NCI-H524 treated with DMSO at 0.1 percent for 48 hours (cell line): ENCODE results near the gene CLEC2L.

Experiments used
- DNase-seq: peaks from one replicate; lab custom pipeline; 2025; lab: John Stamatoyannopoulos, UW

The CLEC2L gene

DNA sequence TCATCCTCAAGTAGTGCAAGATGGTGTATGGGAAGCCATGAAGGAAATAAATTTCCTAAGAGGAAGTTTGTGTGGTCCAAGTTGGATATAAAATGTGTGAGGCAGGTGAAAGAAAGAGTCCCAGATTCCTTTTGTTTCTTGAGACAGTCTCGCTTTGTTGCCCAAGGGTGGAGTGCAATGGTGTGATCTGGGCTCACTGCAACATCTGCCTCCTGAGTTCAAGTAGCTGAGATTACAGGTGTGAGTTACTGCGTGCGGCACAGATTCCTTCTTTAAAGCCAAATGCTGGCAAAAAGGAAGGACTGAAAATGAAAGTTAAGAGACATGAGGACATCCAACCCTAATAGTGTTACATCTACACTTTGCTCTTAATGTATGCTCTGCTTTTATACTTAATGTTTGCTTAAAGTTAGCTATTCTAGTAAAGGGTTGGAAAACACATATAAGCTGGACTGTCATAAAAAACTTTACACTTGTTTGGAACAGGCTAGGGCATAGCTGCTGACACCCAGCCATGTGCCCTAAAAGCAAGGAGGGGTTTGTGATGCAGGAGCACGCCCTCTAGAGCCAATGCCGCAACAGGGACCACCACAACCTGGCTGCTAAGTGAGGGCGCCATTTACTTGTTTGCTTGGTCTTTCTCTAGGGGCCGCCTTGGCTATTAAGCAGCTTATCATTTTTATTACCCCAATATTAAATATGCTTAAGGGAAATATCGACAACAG, 34.5 kb downstream of the CLEC2L start:
- peak; percentile 14 for DNase-seq

DNA sequence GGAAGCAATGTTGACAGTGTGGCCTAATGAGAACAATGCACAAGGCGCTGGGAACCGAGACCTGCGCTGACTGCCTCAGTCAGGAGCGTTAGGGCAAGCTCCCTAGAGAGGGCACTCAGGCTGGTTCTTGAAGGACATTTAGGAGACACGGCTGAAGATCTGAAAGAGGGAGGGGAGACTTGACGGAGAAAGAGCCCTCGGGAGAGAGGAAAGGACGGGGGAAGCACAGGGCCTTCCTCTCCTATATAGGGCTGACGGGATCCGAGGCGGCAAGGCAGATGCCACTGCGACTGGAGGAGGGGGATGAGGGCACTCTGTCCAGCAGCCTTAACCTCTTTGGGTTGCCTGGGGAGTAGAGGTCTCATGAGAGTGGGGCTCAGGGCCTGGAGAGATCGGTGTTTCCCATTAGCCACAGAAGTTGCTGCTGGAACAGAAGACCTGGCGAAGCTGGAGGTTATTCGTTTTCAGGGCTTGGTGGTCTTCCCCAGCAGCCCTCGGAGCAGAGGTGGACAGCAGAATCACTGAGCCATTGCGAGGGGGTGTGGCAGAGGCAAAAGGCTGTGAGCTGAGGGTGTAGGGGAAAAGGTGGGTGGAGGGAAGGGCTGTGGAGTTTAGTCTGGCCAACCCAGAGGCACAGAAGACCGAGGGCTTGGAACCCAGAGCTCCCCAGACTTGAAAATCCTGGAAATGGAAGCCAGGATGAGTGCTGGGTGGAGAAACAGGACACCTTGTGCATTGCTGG, 36.0 kb downstream of the CLEC2L start:
- DNase-seq, result no peak

- no peak for DNase-seq
Measured at GRCh38 chr7:139560199-139560598, 36.7 kb downstream of the CLEC2L start.

GRCh38 chr7:139560678-139561077, 37.2 kb downstream of the CLEC2L start:
- peak; percentile 91 for DNase-seq

DNA sequence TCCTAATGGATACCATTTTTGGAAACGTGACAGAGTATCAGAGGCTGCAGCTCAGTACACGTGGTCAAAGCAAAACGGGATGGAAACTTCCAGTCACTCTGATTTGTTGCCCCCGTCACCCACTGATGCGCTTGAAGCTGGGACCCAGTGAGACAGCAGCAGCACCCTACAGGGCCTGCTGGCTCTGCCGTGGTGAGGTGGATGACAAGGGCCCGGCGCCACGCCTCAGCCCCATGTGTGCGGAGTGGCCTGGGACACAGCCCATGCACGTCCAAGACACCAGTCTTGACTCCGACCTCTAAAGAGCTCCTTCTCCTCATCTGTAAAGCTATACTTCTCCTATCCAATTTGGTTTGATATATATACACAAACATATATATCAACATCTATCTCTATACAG, 39.0 kb downstream of the CLEC2L start:
- DNase-seq, result no peak

DNA sequence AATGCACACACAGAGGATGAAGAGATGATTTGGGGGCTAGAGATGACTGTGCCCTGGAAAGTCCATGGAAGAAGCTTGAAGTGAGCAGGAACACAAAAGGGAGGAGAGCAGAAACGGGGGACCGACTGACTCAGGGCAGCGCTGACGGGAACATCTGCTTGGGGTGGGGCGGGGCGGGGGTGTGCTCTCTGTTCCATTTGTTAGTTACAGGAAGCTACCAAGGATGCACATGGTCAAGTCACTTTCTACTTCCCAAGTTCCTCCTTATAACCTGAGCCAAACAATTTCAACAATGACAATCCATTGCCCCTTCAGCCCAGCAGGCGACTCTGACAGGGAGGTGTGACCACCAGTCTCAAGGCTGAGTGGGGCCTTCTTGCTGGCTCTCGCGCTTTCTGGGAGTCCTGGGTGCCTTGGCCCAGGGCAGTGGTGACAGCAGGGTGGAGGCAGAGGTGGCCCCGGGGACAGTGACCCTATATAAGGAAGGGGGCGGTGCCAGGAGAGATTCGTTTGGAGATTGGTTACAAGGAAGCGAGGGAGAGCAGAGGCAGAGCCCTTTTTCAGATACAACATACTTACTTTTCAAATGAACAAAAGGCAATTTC, 39.6 kb downstream of the CLEC2L start:
- no peak for DNase-seq

GRCh38 chr7:139563856-139564255, 40.4 kb downstream of the CLEC2L start:
- DNase-seq, result no peak

DNA sequence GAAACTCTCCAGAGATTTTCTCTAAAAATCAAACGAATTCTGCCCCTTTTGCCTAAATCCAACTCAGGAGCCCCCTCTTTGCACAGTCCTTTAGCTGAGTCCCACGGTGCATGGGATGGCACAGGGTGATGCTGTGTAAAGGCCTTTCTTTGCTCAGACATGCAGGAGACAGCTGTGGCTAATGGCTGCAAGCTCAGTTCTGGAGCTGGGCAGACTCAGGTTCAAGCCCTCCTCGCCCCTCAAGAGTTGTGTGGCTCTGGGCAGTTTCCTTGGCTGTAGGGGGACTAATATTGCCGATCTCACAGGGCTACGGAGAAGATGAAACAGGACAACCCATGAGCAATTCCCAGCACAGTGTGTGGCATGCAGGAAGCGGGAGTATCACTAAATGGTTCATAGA, 42.6 kb downstream of the CLEC2L start:
- DNase-seq, result no peak

DNA sequence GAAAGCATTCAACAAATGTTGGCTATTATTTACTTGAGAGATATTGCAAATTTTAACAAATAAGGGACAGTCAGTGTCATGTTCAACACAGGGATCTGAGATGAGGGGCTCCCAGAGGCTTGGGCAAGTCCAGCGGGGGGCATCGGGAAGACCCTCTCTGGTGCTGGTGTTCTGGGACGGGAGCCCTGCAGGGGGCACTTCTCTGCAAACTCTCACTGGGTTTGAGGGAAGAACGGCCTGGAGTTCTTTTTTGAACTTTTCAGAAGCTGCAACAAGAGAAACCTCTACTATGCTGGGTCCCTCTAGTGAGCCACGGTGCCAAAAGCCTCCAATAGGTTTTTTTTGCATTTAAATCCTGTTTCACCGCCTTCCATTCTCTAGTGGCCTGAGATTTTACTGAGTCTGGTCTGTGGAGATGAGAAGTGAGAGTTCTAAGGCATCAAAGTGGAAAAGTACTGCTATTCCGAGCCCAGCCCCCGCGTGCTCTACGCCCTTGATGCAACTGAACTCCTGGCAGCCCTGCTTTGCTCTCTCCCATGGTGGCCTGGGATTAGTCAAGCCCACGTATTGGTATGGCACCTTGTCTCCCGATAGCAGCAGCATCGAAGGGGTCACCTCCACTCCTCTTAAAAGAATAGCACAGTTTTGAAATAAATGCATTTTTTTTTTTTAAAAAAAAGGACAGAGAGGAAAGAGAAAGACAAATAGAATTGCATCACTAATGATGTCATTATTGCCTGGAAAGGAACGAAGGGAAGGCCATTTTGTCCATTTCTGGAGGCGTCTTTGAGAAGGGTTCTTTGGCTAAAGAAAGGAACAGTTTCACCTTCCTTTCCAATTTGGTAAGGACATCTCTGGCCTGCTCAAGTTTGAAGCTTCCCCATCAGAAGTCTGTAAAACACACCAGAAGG, 43.5 kb downstream of the CLEC2L start:
- DNase-seq, result no peak

DNA sequence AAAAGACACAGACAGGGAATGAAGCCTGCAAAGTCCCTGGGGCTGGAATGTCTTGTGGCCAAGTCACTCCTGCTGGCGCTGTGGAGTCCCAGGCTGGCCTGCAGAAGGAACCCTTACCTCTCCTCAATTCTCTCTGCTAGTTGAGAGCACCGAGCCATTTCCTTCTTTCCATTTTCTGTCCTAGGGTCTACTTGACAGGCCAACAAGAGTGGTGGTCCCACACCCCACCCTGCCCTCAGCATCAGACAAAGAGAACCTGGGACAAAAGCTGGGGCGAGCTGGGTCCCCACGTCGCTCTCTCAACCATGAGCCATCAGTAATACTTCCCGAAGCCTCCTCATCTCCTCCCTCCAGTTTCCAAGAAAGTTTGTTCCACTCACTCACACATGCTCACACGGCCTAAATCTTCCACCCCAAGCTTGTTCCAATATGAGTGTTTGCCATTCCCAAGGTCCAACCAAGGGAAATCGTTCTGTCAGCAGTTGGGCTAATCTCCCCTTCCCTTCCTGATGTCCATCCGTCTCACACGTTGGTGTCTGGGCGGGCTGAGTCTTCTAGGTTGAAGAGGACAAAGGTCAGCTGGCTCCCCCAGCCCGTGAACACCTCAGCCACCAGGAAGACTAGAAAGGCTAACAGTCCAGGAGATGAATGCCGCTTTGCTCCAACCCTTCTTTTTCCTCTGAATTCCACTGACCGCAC, 44.3 kb downstream of the CLEC2L start:
- no peak for DNase-seq

GRCh38 chr7:139568346-139568675, 44.8 kb downstream of the CLEC2L start:
- no peak for DNase-seq

GRCh38 chr7:139568813-139569490, 45.5 kb downstream of the CLEC2L start:
- no peak for DNase-seq

GRCh38 chr7:139570119-139570518, 46.6 kb downstream of the CLEC2L start:
- no peak for DNase-seq

- no peak for DNase-seq
Measured at GRCh38 chr7:139570626-139571025, 47.1 kb downstream of the CLEC2L start.

GRCh38 chr7:139571190-139571589, 47.7 kb downstream of the CLEC2L start:
- DNase-seq, result no peak

DNA sequence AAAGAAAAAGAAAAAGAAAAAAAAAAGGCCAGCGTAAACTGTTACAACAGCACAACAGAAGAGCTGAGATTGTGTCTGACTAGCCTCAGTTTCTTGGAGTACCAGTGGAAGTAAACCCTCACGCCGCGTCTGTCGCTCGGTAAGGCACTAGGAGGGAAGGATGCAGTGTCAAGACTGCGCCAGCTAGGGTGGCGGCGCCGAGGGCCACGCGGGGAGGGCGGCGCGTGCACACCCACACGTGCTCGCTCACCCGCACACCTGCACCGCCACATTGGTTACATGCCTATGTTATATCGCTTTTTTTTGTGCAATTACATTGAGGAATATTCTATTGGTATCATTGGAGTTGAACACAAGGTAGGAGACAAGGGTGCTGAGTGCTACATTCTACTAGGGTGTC, 48.2 kb downstream of the CLEC2L start:
- DNase-seq, result no peak

- no peak for DNase-seq
Measured at GRCh38 chr7:139572071-139572470, 48.6 kb downstream of the CLEC2L start.

- no peak for DNase-seq
Measured at GRCh38 chr7:139572704-139573385, 49.4 kb downstream of the CLEC2L start.

GRCh38 chr7:139573871-139574270, 50.4 kb downstream of the CLEC2L start:
- DNase-seq, result no peak

DNA sequence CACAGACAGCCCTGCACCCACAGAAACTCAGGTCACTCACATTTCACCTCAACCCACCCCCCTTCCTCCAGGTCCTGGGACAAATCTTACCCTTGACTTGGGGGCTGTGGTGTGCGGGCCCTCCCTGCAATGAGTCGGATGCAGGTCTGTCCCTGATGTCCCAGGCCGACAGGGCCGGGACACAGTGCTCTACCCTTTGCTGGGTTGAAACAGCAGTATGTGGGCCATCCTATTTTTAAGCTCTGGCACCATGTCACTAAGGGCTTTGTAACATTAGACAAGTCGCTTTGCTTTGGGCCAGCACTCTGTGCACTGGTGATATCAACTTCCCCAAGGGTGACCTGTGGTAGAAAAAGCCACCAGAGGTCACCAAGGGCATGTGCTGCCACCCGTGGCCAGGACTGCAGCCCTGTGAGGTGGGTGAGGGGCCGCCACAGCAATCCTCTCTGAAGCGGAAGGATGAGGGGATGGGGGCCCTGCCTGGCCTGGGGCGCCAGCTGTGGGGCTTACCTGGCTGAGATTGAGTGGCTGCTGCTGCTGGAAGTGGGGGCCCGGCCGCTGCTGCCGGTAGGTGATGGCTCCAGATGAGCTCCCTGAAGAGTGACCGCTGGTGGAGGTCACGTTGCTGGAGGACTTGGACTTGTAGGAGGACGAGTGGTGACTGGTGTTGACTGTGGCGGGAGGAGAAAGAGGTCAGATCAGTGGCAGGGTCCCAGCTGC, 51.3 kb downstream of the CLEC2L start:
- DNase-seq, result no peak
